GM18498 (cell line): ENCODE data around the gene C15orf61.

ENCODE experiments used
- ATAC-seq: cut with Tn5 transposase; IDR thresholded peaks from one replicate; pipeline ENCODE4 v1.9.1; 2021; ENCODE audit warnings: mild to moderate bottlenecking, moderate library complexity; ENCODE audit not compliant: unreplicated experiment

Gene C15orf61

DNA sequence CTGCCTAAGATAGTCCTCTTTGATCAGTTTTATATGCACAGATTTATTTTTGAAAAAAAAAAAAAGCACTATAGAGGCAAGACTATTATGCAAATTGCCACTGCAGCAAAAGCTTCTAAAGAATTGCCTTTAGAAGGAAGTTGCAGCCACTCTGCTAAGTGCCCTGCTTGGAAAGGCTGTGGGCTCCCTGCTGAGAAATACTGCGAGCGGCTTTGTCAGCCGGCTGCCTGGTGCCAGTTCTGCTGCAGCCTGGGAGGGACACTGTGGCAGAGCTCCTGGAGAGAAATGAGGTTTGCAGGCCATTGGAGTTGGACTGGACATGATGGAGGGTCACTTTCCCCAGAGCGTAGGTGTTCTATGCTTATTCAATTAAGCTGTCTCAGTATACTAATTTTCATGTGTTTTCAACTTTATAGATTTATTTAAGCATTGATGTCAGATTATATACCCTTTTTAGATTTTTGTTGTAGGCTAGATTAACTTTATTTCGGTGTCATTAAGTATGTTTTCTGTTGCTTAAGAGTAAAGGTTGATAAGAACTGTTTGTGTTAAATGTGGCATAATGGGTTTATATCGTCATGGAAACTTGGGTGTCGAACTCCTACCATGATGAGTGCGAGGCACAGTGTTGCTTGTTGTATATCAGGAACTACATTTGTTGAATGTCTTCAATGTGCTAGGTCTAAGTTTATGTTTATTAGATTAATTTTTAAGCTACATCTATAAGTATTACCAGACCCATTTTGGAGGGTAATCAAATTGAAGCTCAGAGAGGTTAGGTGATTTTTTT is 28.1 kb downstream of the C15orf61 start:
- ATAC-seq = no peak

DNA sequence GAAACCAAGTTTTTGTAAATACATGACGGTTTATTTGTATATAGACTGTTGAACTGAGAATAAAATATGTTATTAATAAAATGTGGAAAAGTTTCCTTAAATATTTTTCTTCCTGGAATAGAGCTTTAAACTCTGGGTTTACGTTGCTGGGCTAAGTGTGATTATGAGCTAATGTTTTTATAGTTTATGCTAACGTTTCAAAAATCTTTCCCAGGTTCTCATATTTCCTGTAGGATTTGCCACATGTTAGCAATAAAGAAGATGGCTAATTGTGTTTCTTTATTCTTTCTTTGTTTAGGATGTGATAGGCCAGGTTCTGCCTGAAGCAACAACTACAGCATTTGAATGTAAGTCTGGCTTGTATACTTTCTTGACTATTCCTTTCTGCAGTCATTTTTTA is 28.8 kb downstream of the C15orf61 start:
- ATAC-seq = no peak

DNA sequence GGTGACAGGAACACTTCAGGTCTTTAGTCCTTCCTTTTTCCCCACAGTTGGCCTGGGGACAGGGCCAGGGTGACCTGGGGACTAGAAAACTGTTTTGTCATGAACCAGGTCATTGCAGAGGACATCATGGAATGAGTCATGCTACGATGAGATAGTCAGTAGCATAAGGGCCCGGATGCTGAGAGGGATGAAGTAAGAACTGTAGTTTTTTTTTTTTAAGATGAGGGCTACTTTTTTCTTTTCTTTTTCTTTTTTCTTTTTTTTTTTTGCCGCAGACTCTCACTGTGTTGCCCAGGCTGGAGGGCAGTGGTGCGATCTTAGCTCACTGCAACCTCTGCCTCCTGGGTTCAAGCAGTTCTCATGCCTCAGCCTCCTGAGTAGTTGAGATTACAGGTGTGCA is 29.6 kb downstream of the C15orf61 start:
- ATAC-seq = no peak

DNA sequence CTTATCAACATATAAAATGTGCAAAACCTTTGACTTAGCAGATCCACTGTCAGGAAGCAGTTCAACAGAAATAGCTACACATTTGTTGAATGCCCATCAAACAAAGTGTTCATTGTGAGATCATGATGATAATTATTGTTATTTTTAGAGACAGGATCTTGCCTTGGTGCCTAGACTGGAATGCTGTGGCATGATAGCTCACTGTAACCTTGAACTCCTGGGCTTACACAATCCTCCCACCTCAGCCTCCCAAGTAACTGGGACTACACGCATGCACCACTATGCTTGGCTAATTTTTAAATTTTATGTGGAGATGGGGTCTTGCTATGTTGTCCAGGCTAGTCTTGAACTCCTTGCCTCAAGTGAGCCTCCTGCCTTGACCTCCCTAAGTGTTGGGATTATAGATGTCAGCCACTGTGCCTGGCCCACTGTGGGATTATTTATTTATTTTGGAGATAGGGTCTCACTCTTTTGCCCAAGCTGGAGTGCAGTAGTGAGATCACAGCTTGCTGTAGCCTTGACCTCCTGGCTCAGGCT is 30.3 kb downstream of the C15orf61 start:
- ATAC-seq = no peak

DNA sequence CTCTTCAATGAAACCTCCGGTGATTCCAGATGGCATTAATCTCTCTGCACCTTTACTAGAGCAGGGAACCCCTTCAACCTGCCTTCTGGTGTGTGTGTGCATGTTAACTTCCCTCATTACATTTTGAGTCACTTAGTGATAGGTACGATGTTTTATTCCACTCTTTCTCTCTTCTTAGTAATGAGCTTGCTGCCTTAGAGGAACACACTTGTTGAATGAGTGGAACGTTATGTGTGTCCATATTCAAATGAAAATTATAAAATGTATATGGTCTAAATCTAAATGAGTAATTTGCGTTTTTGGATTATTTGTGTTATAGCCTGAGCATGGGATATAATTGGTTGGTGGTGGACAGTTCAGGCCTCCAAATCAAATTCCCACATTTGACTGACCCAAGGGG is 33.6 kb downstream of the C15orf61 start:
- no peak for ATAC-seq

DNA sequence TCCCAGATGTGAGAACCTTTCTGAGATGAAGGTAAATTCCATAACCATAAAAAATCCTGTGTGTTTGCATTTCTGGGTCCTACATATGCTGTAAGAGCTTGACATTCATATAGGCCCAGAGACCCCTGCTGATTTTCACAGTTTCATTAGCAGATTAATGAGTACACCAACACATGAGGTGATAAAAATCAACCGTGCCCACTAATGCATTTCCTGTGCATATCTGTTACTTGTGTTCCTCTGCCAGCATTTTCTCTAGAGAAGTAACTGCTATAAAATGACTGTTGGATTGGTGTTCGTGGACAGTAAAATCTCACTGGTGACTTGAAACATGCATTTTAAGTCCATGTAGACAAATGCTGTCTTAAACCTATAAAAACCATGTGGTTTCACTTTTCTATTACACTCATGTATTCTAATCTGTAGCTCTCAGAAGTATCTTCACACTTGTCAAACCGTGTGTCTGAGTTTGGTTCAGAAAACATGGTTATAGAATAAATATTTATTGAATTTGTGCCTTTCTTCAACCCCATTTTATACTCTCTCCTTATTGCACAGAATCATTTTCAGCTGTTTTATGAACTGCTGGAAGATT is 36.1 kb downstream of the C15orf61 start:
- ATAC-seq = no peak

DNA sequence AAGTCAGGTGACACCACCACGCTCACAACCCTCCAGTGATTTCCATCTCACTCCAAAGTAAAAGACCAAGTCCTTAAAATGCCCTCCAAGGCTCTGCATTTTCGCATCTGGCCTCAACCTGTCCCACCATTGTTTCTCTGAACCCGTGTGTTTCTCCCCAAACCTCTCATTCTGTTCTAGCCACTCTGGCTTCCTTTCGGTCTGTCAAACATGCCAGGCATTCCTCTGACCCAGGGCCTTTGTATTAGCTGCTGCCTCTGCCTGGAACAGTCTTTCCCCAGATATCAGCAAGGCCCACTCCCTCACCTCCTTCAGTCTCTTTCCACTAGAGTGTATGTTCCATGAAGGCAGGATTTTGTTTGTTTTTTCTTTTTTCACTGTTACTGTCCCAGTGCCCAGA is 37.6 kb downstream of the C15orf61 start:
- ATAC-seq = no peak

DNA sequence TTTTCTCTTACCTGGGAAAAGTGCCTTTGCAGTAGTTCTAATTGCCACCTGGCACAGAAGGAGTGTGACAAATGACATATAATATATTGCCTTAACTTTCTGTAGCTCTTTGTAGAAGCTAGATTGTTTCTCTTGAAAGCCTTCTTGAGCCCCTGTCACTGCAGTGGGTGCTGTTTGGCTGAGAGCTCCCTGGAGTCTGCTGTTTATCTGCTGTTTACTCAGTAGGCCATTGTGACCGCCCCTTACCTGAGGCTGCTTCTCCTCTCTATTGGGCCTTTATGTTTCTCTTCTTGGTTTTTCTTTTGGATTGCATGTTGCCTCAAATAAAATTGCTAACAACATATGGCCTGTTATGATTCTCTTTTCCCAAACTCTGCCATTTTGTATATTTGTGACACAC is 38.2 kb downstream of the C15orf61 start:
- no peak for ATAC-seq

DNA sequence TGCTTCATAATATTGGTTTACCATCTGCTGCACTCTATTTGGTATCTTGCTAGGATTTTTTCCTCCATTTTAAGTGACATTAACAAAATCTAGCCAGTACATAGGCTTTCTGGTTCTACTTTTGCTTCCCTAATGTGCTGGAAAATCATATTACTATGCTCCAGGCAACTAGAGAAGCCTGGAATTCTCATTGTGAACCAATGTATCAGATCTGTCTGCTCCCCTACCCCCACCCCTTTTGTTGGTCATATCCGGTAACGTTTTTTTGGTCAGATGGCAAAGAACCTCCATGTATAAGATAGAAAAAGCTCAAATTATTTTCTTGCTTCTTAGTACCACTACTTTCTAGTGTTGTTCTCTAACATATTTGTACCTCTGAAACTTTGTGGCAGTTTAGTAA is 38.6 kb downstream of the C15orf61 start:
- ATAC-seq = no peak

DNA sequence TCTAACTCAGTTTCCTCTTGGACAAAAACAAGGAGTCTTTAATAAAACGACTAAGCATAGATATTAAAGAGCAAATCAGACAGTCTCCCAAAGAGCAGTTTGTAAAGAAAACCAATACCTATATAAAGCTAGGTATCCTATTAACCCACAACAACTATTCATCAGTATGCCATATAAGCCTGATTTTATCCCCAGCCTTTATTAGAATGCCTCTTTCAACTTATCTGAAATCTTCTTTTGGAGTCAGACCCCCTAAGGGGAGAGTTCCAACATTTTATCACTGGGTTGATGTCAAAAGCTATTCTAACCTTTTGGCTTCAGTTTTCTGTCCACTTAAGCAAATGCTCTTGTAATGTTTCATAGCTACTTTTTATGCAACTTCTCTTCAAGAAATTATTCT is 39.4 kb downstream of the C15orf61 start:
- ATAC-seq = no peak

DNA sequence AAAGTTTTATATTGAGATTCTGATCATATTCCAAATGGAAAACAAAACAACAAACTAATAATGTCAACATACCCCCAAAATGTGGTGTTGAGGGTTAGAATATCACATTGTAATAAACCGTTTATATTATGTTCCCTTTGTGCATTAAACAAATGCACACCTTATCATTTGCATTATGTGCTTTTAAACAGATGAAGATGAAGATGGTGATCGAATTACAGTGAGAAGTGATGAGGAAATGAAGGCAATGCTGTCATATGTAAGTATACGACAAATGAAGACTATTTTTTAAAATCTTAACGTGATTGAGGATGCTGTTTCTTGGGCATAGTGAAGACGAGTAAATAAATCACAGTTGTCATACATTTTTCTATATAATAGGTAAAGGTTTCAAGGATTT is 42.2 kb downstream of the C15orf61 start:
- no peak for ATAC-seq

DNA sequence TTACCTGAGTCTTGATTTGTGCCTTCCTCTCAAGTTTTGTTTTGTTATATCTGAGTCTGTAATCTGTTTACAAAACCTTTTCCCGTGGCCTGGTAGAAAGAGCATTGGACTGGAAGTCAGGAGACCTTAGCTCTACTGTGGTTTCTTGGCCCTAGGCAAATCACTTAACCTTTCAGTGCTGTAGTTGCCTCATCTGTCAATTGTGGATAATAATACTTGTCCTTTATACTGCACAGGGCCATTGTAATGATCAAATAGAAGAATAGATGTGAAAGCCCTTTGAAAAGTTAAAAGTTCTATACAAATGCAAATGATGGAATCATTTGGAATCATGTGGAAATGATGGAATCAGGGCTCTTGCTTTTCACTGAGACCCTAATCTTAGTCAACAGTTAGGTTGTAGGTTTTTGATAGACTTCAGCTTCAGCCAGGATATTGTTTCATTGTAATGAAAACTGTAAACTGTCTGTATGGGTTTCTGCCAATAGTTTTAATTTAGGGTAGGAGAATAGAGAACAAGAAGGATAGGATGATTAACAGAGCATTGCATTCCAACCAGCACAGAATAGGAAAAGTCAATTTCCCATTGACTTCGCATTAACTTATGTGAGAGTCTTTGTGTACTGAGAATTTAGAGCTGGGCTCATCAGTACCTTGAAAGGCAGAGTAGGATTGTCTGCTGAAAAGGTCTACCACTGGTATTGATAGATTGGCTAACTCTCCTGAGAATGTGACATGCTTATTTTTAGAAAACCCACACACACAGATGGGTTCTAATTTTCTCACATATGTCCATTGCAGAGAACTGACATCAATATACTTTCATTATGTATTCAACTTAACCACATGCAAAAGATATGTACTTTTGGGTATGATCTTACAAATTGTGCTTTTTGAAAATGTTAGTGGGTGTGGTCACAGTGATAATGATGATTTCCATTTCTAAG is 43.4 kb downstream of the C15orf61 start:
- ATAC-seq = peak; percentile 89

DNA sequence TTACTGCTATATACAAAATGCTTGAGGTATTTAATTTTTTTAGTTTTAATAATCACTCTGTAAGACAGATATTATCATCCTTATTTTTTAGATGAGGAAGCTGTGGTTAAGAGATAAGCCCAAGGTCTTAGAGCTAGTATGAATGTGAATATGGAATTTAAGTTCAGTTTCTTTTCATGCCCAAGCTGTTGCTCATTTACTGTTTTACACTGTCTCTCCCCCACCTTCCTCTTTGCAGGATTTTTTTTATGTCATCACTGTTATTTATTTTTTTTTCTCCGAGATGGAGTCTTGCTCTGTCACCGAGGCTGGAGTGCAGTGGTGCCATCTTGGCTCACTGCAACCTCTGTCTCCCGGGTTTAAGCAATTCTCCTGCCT is 44.0 kb downstream of the C15orf61 start:
- peak; percentile 41 for ATAC-seq

DNA sequence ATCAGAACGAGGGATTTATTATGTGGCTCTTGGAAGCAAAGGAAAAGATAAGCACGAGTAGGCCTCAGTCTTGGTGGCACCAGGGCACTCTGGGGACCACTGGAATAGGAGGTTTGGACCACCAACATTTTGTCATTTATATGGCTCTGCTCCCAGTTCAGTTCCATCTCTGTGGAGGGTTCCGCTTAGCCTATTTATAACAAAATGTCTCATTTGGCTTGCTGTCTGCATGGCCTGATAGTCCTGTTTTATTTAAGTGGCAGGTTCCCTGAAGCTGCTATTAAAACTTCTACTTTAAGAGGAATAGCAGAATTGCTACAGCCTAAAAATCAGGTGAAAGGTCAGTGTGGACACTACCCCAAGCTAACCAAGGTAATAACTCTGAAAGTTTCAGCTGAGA is 48.7 kb downstream of the C15orf61 start:
- ATAC-seq = no peak

DNA sequence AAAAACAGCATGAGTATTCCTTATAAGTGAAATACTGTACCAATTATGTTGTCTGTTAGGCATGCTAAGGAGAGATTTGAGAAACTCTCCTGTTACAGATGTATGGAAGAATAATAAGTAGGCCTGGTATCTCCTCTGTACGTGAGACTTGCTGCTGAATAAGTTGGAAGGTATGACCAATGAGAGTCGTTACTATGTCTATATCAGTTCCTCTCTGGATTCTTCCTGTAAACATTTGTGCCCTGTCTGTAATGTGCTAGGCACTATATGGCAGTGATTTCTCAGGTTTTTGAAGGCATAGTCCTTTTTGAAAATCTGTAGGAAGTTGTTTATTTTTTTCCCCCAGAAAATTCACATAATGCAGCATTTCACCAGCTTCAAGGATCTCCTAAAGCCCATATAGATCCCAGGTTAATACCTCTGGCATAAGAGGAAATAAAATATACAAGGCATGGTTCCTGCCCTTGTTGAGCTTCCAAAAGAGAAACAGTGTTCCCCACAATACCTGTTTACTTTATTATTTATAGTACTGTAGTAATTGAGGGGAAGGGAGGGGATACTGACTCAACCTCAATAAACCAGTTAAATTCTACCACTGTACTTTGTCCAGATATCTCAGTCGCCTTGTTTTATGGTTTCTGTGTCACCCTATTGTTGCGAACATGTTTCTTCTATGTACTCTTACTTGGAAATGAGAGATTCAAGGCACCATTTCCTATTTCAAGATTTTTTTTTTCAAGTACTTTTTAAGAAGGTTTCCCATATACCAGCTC is 50.1 kb downstream of the C15orf61 start:
- no peak for ATAC-seq

DNA sequence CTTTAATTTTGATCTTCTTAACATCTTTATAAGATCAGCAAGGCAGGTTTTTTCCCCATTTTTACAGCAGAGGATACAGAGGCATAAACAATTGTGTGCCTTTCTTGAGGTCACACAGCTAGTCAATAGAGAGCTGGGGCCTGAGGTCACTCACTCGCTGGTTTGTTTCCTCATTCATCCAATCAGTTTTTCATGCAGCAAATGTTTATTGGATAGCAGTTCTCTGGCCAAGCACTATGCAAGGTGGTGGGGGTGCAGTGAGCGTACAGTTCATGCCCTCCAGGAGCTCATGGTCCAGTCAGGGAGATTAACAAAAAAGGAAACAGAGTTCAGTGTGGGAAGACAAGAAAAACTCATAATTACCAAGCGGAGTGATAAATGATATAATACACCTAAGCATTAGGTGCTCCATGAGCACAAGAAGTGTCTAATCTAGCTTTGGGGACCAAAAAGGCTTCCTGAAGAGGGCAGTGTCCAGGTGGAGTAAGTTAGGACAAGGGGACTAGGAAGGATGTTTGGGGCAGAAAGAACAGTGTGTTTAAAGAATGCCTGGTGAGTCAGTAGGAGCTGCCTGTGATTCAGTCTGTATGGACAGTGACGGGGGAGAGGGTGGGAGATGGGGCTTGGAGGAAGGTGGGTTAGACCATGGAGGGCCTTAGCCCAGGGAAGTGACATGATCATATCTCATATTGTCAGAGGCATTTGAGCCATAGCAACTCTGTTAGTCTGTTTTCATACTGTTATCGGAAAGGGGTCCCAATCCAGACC is 50.9 kb downstream of the C15orf61 start:
- ATAC-seq = no peak

DNA sequence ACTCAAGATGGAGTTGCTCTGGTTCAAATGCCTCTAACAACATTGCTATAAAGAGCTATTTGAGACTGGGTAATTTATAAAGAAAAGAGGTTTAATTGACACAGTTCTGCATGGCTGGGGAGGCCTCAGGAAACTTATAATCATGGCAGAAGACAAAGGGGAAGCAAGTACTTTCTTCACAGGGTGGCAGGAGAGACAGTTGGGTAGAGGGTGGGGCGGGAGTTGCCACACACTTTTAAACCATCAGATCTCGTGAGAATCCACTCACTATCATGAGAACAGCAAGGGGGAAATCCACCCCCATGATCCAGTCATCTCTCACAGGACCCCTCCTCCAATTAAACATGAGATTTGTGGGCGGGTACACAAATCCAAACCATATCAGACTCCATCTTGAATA is 52.3 kb downstream of the C15orf61 start:
- no peak for ATAC-seq

DNA sequence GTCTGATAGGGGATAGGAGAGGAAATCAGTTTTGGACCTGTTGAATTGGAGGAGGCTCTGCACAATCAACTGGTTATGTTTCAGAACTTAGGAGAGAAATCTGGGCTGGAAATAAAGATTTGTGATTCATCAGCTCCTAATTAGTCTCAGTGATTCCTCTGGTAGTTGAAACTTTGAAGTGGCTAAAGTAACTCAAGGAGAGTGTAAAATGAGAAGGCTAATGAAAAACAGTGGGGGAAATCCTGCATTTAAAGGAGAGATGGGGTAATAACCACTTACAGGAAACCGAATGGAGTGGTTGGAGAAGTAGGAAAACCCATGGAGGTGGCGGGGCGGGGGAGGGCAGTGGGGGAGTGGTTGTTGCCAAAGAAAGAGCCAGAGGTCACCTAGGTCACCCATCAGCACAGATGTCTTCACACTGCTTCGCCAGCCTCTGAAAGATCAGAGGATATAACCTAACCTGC is 54.1 kb downstream of the C15orf61 start:
- no peak for ATAC-seq

DNA sequence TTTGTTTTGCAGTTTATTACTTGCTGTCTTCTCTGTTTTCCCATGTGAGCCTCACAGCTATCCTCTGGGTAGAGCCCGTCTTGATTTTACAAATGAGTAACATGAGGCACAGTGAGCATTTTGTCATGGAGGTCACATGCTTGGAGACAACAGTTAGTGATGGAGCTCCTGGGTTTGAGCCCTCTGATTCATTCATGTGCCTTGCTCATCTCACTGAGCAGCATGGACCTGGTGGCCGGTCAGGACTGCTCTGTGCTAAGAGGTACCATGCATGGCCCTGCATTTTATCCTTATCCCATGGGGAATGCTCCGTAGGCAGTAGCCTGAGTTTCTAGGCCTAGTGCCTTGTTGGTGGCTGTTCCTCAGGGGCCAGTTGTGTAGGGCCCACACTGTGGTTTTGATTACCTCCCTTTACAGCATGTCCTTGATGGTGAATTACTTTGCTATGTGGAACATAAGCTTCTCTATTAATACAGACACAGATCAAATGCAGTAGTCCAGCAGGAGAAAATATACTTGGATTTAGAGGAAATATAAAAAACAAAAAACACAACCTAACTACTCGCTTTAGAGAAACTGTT is 57.2 kb downstream of the C15orf61 start:
- no peak for ATAC-seq
